ENCODE measurements around the gene NKAIN4.

The NKAIN4 gene

DNA sequence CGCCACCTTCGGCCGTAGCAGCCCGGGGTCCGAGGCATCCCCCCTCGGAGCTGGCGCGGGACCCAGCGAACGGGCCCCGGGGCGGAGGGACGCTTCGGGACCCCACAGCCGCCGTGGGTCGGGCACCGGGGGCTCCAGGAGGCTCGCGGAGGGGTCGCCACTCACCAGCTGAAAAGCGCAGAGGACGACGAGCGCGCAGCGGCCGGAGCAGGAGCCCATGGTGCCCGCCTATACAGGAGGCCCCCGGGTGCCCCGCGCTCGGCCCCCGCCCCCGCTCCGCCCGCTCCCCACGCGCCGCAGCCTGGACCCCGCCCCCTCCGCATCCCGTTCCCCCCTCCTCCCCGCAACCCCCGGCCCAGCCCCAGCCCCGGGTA lies at the start of gene NKAIN4:
NKAIN4 (minus strand) TSS at position 232 of the 374 bp plus-strand sequence; CDS start at position 219, 13 bp downstream.
- no peak for DNase-seq (ENCODE audit: low spot score)

DNA sequence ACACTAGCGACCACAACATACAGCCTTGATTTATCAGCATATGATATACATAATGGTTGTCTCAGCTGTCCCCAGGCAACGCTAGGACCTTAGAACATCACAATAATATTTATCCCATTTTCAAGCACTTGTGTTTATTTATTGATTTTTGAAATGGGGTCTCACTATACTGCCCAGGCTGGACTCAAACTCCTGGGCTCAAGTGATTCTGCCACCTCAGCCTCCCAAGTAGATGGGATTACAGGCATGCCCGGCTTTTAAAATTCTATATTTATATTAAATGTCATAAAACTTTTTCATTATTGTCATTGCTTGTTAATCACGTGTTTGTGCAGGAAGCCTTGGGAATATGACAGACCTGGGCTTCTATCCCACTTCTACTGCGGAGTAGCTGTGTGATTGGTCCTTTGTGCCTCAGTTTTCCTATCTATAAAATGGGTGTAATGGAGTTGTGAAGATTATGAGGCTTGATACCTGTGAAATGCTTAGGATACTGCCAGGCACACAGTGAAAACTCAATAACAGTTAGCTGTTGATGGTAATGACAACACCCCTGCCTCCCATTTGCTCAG lies 48.9 kb upstream of the NKAIN4 start:
- no peak for DNase-seq (ENCODE audit: low spot score)

DNA sequence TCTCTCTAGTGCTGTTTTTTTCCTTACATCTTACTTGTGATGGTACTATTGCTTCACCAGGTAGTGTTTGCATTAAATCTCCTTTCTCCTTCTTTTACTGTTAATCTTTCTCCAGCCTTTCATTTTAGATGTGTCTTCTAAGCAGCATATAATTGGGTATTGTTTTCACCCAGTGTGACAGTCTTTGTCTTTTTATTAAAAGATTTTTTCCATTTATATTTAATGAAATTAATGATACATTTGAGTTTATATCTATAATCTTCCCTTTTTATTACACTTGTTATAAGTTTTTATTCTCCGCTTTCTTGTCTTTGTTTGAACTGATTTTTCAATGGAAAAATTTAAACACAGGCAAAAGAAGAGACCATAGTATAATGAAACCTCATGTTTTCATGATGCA lies 47.4 kb upstream of the NKAIN4 start:
- no peak for DNase-seq (ENCODE audit: low spot score)

GRCh38 chr20:63298731-63299312 lies 44.6 kb upstream of the NKAIN4 start:
- no peak for DNase-seq (ENCODE audit: low spot score)

GRCh38 chr20:63297796-63298572 lies 43.7 kb upstream of the NKAIN4 start:
- DNase-seq (ENCODE audit: low spot score) = no peak

GRCh38 chr20:63297371-63297781 lies 43.1 kb upstream of the NKAIN4 start:
- no peak for DNase-seq (ENCODE audit: low spot score)

DNA sequence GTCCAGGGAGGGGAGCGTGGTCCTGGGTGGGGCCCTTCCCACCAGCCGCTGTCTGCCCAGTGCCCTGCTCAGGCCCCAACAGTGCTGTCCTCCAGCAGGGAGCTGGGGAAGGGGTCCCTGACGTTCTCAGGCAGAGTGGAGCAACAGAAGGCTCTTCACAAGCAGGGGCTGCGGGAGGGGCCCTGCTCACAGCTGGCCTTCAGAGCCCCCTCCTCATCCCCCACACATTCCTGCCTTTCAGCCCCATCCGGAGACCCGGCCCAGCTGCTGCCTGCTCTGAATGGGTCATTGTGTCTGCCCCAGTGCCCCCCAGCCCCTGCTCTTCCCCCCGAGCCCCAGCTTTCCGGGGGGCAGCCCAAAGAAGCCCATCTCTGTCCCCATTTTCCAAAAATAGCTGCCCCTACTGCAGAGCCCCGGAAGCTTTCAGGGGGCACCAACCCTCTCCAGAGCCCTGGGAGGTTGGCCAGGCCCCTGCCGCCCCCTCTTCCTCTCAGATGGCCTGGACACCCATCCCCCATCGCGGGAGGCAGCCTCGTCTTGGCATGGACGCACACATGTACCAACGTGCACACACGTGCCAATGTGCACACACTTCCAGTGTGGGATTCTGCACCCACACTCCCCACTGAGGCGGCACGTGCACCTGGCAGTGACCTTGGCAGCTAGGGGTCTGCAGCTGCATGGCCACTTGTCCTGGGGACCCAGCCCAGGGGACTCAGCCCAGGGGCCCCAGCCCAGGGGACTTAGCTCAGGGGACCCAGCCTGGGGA lies 42.5 kb upstream of the NKAIN4 start:
- DNase-seq (ENCODE audit: low spot score) = no peak

GRCh38 chr20:63295846-63296245 lies 41.6 kb upstream of the NKAIN4 start:
- DNase-seq (ENCODE audit: low spot score) = no peak

GRCh38 chr20:63295422-63295821 lies 41.2 kb upstream of the NKAIN4 start:
- peak; percentile 61 for DNase-seq (ENCODE audit: low spot score)

- DNase-seq (ENCODE audit: low spot score) = no peak
Measured at GRCh38 chr20:63295018-63295417, 40.8 kb upstream of the NKAIN4 start.

DNA sequence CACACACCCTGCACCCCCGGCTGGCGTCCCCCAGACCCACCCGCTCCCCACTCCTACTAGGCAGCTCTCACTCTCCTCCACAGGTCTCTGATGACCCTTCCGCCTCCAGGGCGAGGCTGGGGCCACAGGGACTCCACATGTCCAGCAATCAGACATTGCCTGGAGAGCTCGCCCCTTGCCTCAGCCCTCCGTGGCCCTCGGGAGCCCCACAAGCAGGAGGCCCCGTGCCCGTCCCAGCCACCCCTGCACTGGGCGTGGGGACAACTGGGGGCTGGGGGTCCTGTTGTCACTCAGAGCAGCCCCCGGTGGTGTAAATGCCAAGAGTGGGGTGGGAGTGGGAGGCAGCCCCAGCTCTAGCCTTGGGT lies 40.3 kb upstream of the NKAIN4 start:
- no peak for DNase-seq (ENCODE audit: low spot score)

GRCh38 chr20:63293871-63294535 lies 39.7 kb upstream of the NKAIN4 start:
- DNase-seq (ENCODE audit: low spot score) = no peak

GRCh38 chr20:63293456-63293855 lies 39.2 kb upstream of the NKAIN4 start:
- no peak for DNase-seq (ENCODE audit: low spot score)

DNA sequence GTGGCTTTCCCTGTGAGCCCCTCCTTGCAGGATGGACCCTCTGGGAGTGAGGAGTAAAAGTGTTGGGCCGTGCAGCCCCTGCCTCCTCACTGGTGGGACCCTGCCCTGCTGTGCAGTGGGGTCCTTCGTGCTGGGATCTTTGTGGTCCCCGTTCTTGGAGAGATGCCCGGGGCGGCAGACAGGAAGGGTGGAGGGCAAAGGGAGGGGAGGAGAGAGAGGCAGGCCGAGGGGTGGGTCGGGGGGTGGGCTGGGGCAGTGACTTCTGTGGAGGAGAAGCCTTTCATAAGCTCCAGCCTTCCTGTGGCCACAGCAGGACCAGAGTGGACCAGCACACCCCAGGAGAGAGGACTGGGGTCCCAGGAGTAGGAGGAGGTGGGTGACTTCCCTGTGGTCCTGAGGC lies 38.6 kb upstream of the NKAIN4 start, which contains the start of gene COL20A1:
COL20A1 (plus strand) TSS at position 283 of the 400 bp plus-strand sequence. CDS start 1,922 bp downstream, outside the sequence.
- no peak for DNase-seq (ENCODE audit: low spot score)

- DNase-seq (ENCODE audit: low spot score) = no peak
Measured at GRCh38 chr20:63292292-63292701, 38.0 kb upstream of the NKAIN4 start.

GRCh38 chr20:63291811-63292210 lies 37.5 kb upstream of the NKAIN4 start:
- DNase-seq (ENCODE audit: low spot score) = no peak

DNA sequence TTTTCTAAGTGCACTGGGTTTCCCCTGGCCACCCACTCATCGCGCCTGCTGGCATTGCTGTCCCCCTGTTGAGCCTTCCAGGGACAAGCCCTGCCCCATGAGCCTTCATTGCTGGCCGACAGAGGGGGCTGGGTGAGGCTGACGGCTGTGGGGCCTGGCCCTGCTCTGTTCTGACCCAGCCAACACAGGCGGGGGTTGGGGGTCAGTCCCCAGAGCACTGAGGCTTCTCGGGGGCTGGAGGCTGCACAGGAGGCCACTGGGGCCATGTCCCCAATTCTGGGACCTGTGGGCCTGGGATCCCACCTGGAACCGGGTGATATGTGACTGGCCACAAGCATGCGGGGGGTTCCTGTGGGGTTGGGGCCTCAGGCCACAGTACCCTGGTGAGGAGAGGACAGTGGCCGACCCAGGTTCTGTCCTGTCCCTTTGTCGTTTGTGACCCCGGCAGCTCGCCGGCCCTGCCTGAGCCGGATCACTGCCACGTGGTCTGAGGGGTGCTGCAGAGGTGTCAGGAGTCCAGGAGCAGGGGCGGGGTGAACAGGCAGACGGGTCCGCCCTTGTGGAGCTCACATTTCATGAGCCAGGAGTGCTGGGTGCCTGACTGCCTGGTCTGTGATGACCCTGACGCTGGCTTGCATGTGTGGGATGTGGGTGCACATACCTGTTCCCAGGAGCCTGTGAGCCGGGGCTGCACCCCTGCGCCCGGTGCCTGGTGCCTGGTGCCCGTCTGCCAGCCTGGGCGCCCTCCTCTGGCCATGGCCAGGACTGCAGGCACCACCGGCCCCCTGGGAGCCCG lies 36.6 kb upstream of the NKAIN4 start:
- no peak for DNase-seq (ENCODE audit: low spot score)

DNA sequence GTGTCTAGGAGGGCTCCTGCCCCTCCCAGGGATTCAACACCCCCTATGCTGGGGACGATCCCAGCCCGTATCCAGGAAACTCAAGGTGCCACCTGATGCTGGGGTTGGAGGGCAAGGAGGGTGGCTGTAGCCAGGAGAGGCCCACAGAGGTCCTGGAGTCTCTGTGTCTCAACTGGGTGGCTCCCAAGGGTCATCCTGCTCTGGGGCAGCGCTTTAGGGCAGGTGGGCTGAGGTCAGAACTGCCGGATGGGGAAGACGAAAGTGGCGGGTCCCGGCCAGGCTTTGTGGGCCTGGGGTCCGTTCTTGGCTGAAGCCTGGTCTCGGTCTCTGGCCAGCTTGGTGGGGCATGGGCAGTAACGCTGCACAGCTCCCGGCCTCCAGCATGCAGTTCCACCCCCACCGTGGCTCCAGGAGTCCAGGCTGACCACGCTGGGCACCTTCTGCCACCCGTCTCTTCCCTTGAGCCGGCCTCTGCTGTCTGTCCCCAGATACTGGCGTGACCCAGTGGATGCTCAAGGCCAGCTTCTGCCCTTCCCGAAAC lies 35.9 kb upstream of the NKAIN4 start:
- DNase-seq (ENCODE audit: low spot score) = no peak

- DNase-seq (ENCODE audit: low spot score) = no peak
Measured at GRCh38 chr20:63289311-63290135, 35.3 kb upstream of the NKAIN4 start.
